GM21515 (cell line): Measurements from ENCODE around the gene TAPT1.
"Not testable (repeated sequence)": the region's sequence is repeated elsewhere in the genome, so short reads cannot be mapped to it uniquely, and the experiment has no call there.

Experiments
- ATAC-seq: cut with Tn5 transposase; IDR thresholded peaks from one replicate; pipeline ENCODE4 v1.9.1; 2021; ENCODE audit not compliant: unreplicated experiment

The TAPT1 gene

DNA sequence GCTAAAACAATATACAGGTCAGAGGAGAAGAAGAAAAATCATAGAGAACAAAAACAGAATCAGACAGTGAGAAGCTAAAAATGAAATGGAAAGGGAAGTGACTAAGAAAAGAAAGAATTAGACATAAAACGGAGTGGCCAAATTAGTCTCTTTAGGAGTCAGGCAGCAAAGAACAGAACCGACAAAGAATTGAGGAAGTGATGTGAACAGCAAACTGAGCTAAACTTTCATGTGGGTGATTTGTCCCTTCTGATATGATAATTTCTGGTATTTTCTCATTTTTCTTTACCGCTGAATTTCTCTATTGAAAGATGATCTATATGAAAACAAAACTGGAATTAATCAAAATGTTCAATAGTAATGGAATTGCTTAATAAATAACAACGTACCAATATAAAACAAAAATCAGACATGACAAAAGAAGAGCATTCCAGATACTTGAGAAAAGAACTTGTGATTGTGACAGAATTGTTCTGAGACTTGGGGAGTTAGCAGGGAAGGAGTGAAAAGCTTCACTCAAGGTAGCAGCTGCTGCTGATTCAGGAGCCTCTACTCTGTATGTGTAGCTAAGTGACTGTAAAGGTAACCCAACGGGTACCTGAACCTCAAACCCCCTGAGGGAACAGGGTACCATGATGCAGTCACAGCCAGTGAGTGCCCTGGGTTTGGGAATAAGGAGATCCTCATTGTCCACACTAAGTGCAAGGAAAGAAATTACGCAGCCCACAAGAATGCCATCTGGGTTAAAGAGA lies 8.8 kb downstream of the TAPT1 start:
- ATAC-seq = peak; percentile 70

DNA sequence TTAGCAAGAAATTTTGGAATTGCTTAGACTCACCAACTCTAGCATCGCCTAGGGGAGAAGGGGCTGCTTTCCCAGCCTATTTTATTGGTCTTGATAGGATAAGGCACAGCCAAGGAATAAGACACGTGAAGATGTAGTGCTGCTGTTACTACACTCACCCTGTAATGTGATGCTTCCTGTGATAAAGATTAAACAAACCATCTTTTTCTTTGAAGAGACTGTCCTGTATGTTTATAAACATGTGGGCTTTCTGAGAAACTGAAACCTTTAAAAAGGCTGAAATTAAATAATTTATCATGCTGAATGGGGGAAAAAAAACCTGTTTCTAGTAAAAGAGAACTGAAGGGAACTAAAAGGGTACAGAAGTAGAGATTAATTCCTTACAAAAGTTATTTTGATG lies 13.2 kb downstream of the TAPT1 start:
- ATAC-seq = no peak

DNA sequence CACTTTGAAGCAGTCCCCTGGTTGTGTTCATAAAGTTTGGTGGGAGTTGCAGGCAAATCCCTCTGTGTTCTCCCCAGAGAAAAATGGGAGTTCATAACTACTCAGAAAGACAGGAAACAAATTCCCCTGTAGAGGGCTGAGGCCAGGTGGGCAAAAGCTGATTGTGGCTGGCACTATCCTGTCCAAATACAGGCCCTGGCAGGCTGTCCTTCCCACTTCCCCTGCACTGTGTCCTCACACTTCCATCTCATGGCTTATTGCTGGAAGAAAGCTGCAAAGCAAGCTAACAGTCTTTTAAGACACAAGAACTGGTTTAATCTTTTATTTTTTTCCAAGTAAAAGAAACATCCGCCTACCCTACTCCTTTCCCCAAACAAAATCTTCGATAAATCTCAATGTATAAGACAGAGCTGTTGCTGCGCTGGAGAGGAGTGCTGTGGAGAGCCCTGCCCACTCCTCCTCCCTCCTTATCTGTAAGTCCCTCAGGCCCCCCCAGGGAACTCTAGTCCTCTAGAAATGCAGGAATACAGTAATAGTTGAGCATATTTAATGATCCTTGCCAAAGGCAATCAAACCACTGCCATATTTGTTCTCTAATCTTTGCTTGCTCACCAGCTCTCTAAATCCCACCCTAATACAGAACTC lies 14.0 kb downstream of the TAPT1 start:
- no peak for ATAC-seq

DNA sequence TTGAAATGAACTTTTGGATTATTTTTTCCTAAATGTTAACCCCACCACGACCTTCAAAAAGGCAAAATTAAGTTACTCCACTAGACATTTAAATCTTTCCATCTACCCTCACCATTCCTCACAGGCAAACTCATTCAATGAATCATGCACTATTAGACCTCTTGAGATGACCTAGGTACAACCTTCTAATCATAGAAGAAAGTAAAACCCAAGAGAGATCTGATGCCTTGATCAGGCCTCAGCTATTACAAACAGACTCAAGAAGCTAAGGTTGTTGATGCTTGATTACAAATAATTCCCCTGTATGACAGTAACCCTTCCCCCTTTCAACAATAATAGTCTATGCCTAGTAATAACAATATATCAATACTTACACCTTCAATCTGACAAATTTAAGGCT lies 18.9 kb downstream of the TAPT1 start:
- ATAC-seq = no peak

DNA sequence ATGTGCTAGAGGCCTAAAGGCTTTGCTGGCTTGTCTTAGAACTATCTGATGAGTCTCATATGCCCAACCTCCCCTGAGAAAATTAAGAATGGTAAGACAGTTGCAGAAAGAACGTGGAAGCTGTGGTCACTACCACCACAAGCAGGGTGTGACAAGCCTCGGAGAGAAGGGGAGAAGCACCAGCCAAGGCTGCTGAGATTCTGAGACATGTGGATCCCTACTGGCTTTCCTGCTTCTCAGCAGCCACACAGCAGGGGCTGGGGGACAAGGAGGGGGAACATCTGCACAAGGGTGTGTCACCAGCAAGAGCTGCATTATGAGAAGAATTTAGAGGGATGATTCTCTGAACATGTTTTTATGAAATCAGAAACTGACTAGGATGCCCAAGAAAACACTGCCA lies 19.4 kb downstream of the TAPT1 start:
- ATAC-seq = no peak

DNA sequence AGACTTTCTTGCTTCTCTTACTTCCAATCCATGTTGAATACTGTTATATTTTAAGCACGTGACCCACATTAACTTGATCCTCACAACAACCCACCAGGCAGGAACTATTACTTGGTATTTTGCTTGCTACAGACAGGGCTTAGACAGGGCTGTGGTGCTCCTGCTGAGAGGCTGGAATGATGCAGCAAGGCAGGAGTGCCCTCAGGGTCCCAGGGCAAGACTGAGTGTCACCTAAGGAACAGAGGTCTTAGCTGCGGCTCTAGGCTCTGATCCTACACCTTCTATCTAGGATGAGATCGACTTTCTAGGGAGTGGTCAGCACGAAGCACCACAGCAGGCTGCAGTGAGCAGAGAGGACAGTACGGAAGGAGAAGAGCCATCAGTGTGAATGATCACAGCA lies 20.0 kb downstream of the TAPT1 start:
- ATAC-seq = no peak

DNA sequence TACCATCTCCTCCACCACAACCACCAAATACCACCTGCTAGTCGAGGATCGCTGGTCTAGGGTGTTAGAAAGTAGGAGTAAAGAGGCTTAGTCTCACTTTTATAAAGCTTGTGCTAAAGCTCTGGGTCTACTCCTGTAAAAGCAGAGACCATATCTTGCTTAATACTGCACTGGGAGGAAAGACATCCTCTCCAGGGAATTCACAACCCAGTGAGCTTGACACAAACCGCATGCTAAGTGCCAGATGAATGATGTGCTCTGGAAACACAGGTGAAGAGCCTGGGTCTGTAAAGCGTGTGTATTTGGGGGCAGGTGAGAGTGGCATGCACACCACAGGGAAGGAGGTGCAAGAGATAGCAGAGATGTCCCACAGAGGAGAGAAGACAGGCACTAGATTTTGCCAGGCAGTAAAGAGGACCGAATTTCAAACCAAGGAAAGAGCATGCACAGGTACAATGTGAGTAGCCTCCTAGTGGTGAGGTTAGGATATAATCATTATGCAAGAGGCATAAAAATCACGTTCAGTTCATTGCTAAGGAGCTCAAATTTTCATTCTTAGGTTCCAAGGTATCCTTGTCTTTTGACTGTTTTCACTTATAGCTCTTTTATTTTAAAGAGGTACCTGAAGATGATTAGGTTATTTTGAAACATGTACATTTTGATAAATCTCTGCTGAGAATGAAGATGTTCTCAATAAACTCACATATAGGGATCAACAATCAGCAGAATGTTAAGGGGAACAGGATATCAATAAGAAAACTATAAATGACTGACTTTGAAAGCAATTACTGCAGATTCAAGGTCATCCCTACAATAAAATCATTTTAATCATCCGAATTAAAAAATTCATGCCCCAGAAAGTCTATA lies 20.7 kb downstream of the TAPT1 start:
- ATAC-seq = peak; percentile 82

DNA sequence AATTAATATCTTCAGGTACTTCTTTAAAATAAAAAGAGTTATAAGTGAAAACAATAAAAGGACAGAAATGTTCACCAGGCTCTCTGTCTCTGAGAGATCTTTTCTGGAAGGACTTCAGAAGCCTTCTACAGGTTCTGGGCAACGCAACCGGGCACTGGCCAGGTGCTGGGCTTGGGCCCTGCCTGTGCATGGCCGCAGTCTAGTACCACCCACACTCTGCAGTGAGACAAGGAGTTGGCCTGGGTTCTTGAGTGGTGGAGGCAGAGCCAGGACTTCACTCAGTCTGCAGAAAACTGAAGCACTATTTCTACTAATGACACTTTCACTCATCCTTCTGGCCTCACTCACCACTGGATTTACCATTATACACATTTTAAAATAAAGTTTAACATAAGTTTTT lies 21.8 kb downstream of the TAPT1 start:
- no peak for ATAC-seq

DNA sequence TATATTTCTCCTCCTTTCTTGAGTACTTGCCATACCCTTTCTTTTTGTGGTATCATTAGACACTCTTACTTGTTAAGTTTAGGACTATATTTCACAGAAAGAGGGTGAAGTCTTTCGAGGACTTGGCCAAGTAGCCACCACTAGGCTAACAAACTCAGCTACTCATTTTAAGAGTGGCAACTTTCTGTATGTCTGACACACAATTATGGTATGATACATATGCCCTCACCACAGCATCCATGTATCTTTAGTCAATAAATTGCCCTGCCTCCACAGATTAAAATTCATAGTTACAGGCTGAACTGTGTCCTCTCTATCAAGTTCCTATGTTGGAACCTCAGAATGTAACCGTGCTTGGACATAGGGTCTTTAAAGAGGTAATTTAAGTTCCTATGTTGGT lies 23.2 kb downstream of the TAPT1 start:
- no peak for ATAC-seq

DNA sequence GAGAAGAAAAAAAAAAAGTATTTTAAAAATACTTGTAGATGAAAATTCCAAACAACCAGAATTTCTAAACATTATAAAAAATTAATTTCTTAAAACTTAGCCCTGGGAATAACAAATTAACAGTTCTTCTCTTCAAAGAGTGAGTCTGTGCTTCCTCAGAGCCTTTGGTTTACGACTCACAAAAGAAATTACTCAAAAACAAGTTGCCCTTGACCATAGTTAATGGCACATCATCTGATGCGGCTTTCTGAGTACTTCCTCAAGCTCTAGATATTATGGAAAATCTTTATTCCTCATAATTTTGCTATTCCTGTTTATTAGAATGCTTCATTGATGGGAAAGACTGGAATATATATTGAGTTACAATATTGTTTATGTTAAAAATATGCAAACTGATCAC lies 23.7 kb downstream of the TAPT1 start:
- ATAC-seq = no peak

DNA sequence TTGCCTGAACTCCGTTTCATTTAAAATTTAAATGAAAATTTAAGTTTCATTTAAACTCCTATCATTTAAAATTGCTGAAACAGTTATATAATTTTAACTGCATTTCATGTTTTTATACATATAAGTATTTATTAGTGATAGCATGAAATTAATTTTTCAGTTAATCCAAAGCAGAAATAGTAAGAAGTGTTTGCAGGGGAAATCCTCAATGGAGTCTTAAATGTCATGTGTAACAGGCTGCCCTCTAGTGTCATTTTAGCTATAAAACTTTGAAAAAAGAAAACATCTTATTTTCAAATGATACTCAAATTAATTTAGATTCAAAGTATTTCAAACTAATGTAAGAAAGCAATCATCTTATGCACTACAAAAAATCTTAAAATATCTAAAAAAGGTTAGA lies 27.2 kb downstream of the TAPT1 start:
- no peak for ATAC-seq

DNA sequence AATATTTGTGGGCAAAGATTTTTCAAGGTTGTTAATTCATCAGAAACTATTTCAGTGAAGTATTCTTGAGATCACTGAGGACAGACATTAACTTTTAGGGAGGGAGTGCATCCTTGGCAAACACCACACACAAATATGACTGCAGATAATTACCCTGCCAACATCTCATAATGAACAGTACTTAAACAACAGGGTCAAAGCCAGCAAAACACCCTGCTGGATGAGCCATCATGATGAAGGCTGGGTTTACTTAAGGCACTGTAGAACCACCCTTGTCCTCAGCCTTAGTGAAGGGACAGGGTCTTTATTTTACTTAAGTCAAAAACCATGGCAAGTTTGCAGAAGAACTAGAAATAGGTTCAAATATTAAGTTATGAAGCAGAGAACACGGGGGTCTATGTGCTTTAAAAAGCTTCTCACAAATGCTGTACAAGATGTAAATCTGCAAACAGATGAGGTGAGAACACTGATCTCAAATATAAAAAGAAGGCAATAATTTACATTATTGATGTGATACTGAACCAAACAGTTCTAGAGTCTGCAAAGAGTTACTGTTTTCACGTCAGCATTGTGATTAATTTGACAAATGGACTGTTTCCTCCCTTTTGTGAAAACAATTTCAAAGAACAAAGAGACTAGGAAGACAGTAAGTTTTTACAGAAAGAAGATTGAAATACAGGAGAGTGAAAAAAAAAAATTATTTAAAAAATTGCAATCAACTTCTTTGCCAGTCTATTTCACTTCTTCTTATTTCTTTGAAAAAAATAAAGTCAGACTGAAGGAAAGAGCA lies 28.2 kb downstream of the TAPT1 start:
- ATAC-seq = no peak

DNA sequence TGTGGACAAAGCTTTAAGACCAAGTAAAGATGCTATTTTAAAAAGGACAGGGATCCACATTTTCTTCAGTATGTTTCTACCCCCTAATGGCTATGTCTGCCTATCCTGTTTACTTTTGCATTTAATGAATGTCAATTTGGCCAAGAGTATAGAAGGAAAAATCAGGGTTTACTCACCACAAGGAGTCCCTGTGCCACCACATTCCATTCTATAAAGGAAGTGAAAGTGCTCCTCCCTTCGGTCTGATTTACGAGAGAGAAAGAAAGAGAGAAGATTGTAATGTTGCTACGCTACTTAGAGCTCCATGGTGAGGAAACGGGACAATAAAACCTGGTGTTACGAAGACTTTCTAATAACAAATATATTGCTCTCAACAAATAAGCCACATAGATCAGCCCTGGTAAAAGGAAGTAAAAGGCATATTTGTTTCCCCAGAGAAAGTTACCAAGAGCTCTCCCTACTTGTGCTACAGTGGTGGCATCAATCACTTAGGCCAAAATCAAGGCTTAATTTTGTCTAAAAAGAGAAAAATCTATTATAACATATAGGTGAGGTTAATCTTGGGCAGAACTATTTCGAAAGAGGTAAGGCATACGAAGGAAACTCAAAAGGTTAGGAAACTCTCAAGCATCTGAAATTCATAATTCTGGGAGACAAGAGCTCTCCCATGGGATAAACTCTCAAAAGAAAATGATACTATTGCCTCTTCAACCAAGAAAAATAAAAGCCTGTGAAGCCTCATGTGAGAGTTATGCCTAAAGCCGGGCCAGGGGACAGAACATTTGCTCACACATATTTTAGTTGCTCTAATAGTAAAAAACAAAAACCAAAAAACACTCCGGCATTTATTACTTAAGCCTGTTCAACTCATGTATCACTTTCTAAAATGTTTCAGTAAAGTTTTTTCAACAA lies 29.5 kb downstream of the TAPT1 start:
- ATAC-seq = peak; percentile 68

DNA sequence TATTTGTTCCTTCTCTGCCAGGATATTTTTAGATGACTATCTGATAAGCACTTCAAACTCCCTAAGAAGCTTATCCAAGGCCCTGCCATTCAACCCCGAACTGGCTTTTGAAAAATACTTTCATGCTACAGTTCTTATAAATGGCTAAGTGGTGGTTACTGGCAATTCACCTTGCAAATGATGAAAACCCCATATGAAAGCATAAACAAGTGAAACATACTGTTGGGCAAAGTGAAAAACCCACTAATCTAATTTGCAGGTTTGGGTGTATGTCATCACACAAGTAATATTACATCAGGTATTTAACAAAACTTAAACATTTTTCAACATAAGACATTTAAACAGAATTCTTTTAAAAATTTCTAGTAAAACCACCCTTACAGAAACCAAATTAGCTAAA lies 31.1 kb downstream of the TAPT1 start:
- no peak for ATAC-seq

DNA sequence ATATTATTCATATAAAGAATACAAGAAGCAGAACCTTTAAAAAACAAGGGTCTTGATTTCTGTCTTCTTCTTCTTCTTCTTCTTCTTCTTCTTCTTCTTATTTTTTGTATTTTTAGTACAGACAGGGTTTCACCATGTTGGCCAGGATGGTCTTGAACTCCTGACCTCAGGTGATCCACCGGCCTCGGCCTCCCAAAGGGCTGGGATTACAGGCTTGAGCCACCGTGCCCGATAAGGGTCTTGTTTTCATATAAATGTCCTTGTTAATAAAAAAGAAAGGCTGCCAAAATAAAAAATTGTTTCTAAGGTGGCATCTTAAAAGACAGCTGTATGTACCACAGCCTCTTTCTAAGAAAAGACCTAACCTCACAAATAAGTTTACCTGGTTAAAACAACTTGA lies 31.5 kb downstream of the TAPT1 start:
- ATAC-seq = not testable (repeated sequence)

DNA sequence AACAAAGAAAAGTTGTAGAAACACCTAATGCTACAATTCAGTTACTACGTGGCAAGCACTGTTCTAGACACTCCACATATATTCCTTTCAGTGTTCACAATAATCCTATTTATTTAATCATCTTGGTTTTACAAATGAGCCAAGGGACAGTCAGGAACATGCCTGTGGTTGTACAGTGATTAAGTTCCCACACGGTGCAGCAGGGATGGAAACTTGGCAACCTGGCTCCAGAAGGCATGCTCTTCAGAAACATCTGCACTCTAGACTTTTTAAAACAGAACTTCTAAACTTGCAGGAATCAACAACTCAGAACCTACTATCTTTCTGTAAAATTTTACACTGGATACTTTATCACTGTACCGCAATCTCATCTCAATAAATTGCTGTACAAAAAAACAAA lies 32.1 kb downstream of the TAPT1 start:
- ATAC-seq = no peak

DNA sequence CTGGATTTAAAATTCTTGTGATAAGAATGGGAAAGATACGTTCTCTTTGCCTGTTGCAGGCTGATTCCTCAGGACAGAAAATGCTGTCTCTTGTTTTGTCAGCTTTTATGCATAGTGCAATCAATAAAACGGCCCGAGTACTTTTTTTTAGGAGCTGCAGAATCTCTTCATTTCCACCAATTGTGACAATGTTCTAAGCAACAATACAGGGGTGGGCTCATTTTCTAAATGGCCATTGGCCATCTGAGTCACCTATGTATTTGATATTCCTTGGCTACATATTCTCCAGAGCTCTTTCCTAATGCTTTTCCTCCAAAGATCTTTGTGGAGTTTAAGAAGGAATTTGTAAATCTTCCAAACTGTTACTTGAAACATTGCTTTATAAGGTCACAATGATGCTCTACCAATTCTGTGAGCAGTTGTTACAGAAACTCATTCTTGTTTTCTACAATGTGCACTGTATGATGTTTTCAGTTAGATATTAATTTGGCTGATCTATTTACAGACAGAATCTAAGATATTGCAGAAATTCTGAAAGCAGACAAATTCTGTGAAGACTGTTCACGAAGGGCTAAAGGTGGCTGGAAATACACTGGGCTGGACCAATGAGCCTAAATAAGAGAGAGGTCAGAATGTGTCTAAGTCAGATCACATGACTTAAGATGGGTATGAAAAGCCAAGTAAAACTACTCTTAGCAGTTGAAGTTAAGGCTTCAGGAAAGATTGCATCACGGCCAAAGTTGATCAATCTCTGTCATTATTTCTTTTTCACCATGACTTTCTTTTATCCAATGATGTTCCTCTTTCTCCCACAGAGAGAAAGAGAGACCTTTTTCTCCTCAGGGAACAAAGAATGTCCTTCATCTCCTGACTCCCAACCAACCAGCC lies 33.4 kb downstream of the TAPT1 start:
- no peak for ATAC-seq

DNA sequence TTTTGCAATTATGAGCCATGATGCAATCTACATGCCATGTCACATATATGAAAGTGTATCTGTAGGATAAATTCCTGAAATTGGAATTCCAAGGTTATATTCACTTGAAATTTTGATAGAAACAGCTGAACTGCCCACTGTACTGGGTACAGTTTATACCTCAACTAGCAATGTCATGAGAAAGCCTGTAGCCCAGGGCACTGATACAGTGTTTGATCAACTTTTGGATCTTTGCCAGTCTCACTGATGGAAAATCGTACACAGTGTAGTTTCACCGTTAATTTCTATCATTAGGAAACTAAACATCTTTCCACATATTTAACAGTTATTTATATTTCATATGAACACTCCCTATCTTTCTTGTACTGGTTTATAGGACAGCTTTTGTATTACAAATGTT lies 34.2 kb downstream of the TAPT1 start:
- no peak for ATAC-seq

DNA sequence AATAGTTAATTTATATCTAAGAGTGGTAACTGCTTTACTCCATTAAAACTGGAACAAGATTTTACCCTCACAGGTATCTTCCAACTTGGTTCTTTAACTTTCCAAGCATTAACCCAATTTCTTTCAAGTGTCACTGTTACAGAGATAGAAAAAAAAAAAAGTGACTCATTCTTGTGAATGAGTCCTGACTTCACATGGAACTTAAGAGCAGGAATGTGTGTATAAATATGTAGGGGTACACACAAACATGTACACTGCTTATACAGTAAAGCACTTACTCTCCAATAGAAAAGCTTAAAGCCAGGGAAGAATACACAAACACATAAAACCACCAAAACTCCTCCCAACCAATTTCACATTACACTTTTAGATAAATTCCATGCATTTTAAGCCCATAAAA lies 38.8 kb downstream of the TAPT1 start:
- ATAC-seq = no peak
